ENCODE data around the gene RALGPS2.
A peak's percentile ranks its signal among the peaks of the same experiment; 100 is the strongest.
"Not testable (repeated sequence)": the region's sequence is repeated elsewhere in the genome, so short reads cannot be mapped to it uniquely, and the experiment has no call there.

Gene RALGPS2

GRCh38 chr1:178948676-178949075, 223.6 kb downstream of the RALGPS2 start:
- DNase-seq, result no peak

GRCh38 chr1:178949866-178950265, 224.8 kb downstream of the RALGPS2 start:
- not testable (repeated sequence) for DNase-seq

- DNase-seq, result no peak
These were observed 226.6 kb downstream of the RALGPS2 start for GRCh38 chr1:178951600-178951999.

- peak; percentile 95 for DNase-seq
These were observed 228.0 kb downstream of the RALGPS2 start for GRCh38 chr1:178953034-178953433.

GRCh38 chr1:178953538-178954324, 228.7 kb downstream of the RALGPS2 start:
- no peak for DNase-seq

- no peak for DNase-seq
These were observed 229.3 kb downstream of the RALGPS2 start for GRCh38 chr1:178954325-178954690.

- no peak for DNase-seq
These were observed 229.9 kb downstream of the RALGPS2 start for GRCh38 chr1:178954937-178955336.

GRCh38 chr1:178955391-178955954, 230.4 kb downstream of the RALGPS2 start:
- no peak for DNase-seq

GRCh38 chr1:178958491-178958890, 233.4 kb downstream of the RALGPS2 start:
- DNase-seq, result no peak

GRCh38 chr1:178959543-178960460, 234.8 kb downstream of the RALGPS2 start:
- no peak for DNase-seq

GRCh38 chr1:178960482-178961240, 235.6 kb downstream of the RALGPS2 start:
- no peak for DNase-seq

GRCh38 chr1:178961331-178961730, 236.3 kb downstream of the RALGPS2 start:
- DNase-seq, result no peak

- no peak for DNase-seq
These were observed 236.8 kb downstream of the RALGPS2 start for GRCh38 chr1:178961868-178962267.

GRCh38 chr1:178962853-178963711, 238.0 kb downstream of the RALGPS2 start:
- DNase-seq, result no peak

- no peak for DNase-seq
These were observed 239.7 kb downstream of the RALGPS2 start for GRCh38 chr1:178964469-178965330.

GRCh38 chr1:178966312-178966711, 241.3 kb downstream of the RALGPS2 start:
- no peak for DNase-seq

GRCh38 chr1:178969226-178969987, 244.4 kb downstream of the RALGPS2 start:
- DNase-seq, result no peak

- DNase-seq, result no peak
These were observed 245.1 kb downstream of the RALGPS2 start for GRCh38 chr1:178970184-178970583.

Data from NCI-H2171 (cell line).